SK-N-MC (cell line): ENCODE measurements around the gene CYP4A22.

ENCODE experiments used
- EZH2 ChIP-seq: fragments of 200-600 bp; sonication (generic); IDR thresholded peaks from one replicate; pipeline ENCODE4 v1.6.1; 2017; ENCODE audit warnings: antibody characterized with exemption
- FOXP2 ChIP-seq: optimal IDR thresholded peaks from 2 replicates; pipeline ENCODE3; 2011; ENCODE audit warnings: mild to moderate bottlenecking, moderate library complexity; ENCODE audit not compliant: insufficient read depth; ENCODE audit errors: extremely low read length, control extremely low read depth
- POLR2AphosphoS5 ChIP-seq: IDR thresholded peaks from 2 replicates; pipeline ENCODE4 v1.6.1; 2012; ENCODE audit warnings: mild to moderate bottlenecking, low read depth, low read length, borderline replicate concordance

DNA sequence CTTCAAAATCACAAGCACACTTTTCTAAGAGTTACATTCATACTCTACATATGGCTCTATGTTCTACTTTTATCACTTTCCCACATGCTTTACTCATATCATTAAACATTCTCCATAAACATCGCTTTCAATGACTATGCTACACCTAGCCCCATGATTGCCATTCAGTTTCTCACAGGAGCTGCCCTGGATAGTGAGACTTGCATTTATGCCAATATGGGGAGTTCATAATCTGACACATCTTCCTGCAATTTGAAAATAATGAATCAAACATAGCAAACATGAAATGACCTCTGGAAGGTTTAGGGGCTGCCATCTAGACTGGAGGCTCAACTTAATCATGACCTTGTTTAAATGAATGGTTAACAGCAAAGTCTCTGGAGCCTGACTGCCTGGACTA is 9.0 kb upstream of the CYP4A22 start:
- TF ChIP-seq EZH2 (no peak), POLR2AphosphoS5 (no peak), FOXP2 (no peak)
